Dermis blood vessel endothelial cell (primary cell): ENCODE results near the gene OLFML2B. TPM values are rescaled to one million over a fixed set of nuclear protein-coding genes. Genes with fewer than 3 reads are reported as not detected.
"Not testable (repeated sequence)": the region's sequence is repeated elsewhere in the genome, so short reads cannot be mapped to it uniquely, and the experiment has no call there.

Experiments
- DNase-seq: peaks from one replicate; pipeline ENCODE4 v3.0.0; 2010
- total RNA-seq: library from RNA; depleted of rRNA; stranded (reverse); fragments of >200 nt; gene quantifications from 2 replicates; pipeline ENCODE4 v1.2.3, GENCODE V29; 2014

OLFML2B gene
- total RNA-seq, 1 donor from 2014 or later: 0.17 TPM

GRCh38 chr1:162033428-162033827 is 9.8 kb upstream of the OLFML2B start:
- DNase-seq: no peak

- no peak for DNase-seq
These were observed 7.2 kb upstream of the OLFML2B start for GRCh38 chr1:162030759-162031280.

GRCh38 chr1:162029157-162029556 is 5.5 kb upstream of the OLFML2B start:
- no peak for DNase-seq

- peak; percentile 55 for DNase-seq
These were observed 5.1 kb upstream of the OLFML2B start for GRCh38 chr1:162028726-162029125.

- DNase-seq: no peak
These were observed 3.2 kb upstream of the OLFML2B start for GRCh38 chr1:162026881-162027280.

- no peak for DNase-seq
These were observed 1.9 kb upstream of the OLFML2B start for GRCh38 chr1:162025541-162025940.

- no peak for DNase-seq
These were observed 505 bp downstream of the OLFML2B start for GRCh38 chr1:162023181-162023546.

- no peak for DNase-seq
These were observed 1.0 kb downstream of the OLFML2B start for GRCh38 chr1:162022626-162023025.

GRCh38 chr1:162021124-162021523 is 2.5 kb downstream of the OLFML2B start:
- no peak for DNase-seq

- DNase-seq: no peak
These were observed 3.5 kb downstream of the OLFML2B start for GRCh38 chr1:162020150-162020549.

GRCh38 chr1:162019446-162019845 is 4.2 kb downstream of the OLFML2B start:
- DNase-seq: no peak

GRCh38 chr1:162019006-162019405 is 4.7 kb downstream of the OLFML2B start:
- peak; percentile 72 for DNase-seq

- DNase-seq: no peak
These were observed 5.3 kb downstream of the OLFML2B start for GRCh38 chr1:162018418-162018817.

GRCh38 chr1:162017791-162018190 is 5.9 kb downstream of the OLFML2B start:
- not testable (repeated sequence) for DNase-seq

GRCh38 chr1:162016631-162017030 is 7.0 kb downstream of the OLFML2B start:
- DNase-seq: no peak

- no peak for DNase-seq
These were observed 8.5 kb downstream of the OLFML2B start for GRCh38 chr1:162015196-162015595.

- DNase-seq: no peak
These were observed 9.5 kb downstream of the OLFML2B start for GRCh38 chr1:162014202-162014601.

GRCh38 chr1:162013289-162013688 is 10.4 kb downstream of the OLFML2B start:
- DNase-seq: no peak

GRCh38 chr1:162011337-162012012 is 12.2 kb downstream of the OLFML2B start:
- no peak for DNase-seq

- DNase-seq: no peak
These were observed 13.5 kb downstream of the OLFML2B start for GRCh38 chr1:162010175-162010506.

GRCh38 chr1:162009501-162010174 is 14.0 kb downstream of the OLFML2B start:
- no peak for DNase-seq

GRCh38 chr1:162008799-162009198 is 14.9 kb downstream of the OLFML2B start:
- DNase-seq: no peak

GRCh38 chr1:162007466-162007865 is 16.2 kb downstream of the OLFML2B start:
- no peak for DNase-seq

GRCh38 chr1:162006081-162006480 is 17.6 kb downstream of the OLFML2B start:
- no peak for DNase-seq
